NCI-H2227 (cell line): Measurements from ENCODE around the gene OR10G3.
"Not testable (repeated sequence)": the region's sequence is repeated elsewhere in the genome, so short reads cannot be mapped to it uniquely, and the experiment has no call there.

Source experiments
- DNase-seq: peaks from one replicate; lab custom pipeline; 2025; ENCODE audit not compliant: unreplicated experiment; lab: John Stamatoyannopoulos, UW

Gene OR10G3, protein sequence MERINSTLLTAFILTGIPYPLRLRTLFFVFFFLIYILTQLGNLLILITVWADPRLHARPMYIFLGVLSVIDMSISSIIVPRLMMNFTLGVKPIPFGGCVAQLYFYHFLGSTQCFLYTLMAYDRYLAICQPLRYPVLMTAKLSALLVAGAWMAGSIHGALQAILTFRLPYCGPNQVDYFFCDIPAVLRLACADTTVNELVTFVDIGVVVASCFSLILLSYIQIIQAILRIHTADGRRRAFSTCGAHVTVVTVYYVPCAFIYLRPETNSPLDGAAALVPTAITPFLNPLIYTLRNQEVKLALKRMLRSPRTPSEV

DNA sequence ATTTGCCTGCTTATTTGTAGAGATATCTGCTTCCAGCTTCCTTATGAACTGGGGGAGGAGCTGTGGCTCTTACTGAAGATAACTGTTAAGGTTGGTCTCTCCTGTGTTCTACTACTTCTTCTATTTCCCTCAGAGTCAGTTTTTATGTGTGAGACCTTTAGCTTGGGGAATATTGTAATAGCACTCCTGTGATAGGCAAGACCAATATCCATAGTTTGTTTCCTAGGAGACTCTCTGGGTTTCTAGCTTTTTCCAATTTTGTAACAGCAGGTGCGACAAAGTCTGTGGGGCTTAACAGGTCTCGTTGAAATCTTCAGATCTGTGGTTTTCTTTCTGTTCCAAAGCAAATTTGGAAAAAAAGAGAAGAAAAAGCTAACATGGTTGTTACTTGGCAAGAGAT is at the start of gene OR10G3:
OR10G3 (minus strand) TSS at position 101 of the 400 bp plus-strand sequence. CDS start 9,332 bp downstream, outside the sequence.
- DNase-seq = no peak

DNA sequence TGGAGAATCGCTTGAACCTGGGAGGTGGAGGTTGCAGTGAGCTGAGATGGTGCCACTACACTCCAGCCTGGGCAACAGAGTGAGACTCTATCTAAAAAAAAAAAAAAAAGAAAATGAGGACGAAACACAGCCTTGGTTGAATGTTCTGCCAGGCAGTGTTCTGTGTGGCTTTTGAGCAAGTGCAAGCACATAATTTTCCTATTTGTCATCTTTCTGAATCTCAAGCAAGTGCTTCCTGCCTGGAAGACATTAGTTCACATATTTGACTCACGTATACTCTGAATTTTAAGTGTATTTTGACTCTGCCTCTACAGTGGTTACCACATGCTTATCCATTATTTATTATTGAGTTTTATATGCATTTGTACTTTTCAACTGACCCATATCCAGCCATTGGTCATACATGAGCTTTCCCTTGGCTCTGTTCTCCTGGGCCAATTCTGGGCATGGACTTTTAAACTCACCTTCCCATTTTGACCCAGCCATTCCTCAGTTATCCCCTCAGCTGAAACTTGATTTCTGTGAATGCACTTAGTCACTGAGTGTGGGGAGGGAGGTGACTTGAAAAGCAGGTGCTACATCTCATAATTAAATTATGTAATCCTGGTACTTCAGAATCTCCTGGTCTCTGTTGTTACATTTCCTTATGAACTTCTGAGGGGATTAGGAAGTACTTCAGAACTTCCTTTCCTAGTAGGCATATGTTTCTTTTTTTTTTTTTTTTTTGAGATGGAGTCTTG is 46.8 kb upstream of the OR10G3 start:
- DNase-seq = no peak

GRCh38 chr14:21617614-21618013 is 37.7 kb upstream of the OR10G3 start:
- no peak for DNase-seq

GRCh38 chr14:21614240-21614639 is 34.4 kb upstream of the OR10G3 start:
- no peak for DNase-seq

- no peak for DNase-seq
Observed at GRCh38 chr14:21612324-21612723, 32.4 kb upstream of the OR10G3 start.

GRCh38 chr14:21602181-21602580 is 22.3 kb upstream of the OR10G3 start:
- not testable (repeated sequence) for DNase-seq

GRCh38 chr14:21589317-21589716 is 9.4 kb upstream of the OR10G3 start:
- no peak for DNase-seq

GRCh38 chr14:21575661-21576060 is 4.2 kb downstream of the OR10G3 start:
- no peak for DNase-seq

DNA sequence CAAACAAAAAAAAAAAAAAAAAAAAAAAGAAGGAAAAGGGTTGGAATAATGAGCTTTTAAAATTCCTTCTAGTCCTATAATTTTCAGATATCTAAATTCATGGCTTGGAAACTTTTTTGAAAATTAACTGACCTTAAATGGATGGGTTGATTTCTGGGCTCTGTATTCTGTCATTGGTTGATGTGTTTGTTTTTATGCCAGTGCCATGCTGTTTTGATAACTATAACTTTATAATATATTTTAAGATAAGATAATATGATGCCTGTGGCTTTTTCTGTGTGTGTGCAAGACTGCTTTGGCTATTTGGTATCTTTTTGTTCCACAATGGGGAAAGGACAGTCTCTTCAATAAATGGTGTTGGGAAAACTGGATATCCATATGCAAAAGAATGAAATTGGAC is 7.3 kb downstream of the OR10G3 start:
- DNase-seq = no peak

- DNase-seq = no peak
Observed at GRCh38 chr14:21558703-21559170, 21.1 kb downstream of the OR10G3 start.

DNA sequence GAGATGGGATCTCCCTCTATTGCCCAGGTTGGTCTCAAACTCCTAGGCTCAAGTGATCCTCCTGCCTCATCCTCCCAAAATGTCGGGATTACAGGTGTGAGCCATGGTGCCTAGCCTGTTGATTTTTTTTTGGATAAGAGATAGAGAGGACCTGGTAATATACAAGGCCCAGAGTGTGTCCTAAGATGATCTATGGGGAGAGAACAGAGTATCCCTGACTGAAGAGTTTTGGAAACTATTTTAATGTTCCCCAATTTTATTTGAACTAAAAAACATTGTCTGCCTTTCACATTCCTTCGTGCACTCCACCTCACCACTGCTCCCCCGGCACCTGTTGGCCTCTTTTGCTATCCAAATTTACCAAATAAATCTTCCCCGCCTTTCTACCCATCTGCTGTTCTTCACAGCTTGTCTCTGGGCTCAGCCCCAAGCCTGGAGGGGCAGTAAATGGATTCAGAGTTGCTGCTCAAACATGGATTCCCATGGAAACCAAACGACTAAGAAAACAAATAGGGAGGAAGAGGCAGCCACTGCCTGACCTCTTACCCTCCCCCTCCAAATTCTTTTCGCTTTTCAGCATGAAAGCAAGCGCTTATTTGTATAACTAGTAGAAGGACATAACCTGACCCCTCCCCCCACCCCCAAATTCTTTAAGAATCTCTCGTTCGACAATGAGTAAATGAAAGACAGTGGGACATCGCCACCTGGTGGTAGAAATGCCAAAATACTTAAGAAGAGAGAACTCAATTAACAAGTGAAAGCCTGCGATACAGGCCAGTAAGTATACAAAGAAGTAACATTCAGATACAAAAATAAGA is 22.6 kb downstream of the OR10G3 start:
- peak; percentile 90 for DNase-seq

- DNase-seq = no peak
Observed at GRCh38 chr14:21556378-21557083, 23.3 kb downstream of the OR10G3 start.

GRCh38 chr14:21553266-21553665 is 26.6 kb downstream of the OR10G3 start:
- DNase-seq = no peak

GRCh38 chr14:21544588-21544987 is 35.3 kb downstream of the OR10G3 start:
- DNase-seq = not testable (repeated sequence)

DNA sequence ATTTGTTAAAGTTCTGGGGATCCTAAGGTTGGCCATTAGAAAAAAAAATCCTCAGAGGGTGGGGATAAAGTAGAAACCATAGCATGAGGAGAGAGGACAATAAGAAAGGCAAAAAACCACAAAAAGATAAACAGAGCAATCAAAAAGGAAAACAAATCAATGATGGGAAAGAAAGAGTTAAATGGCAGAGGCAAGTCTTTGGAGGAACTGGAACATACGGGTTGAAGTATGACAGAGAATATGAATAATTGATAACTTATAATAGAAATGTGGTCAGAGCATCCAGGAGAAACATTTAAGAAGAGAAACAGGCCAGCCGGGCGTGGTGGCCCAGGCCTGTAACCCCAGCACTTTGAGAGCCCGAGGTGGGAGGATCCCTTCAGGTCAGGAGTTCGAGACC is 35.9 kb downstream of the OR10G3 start:
- DNase-seq = no peak

DNA sequence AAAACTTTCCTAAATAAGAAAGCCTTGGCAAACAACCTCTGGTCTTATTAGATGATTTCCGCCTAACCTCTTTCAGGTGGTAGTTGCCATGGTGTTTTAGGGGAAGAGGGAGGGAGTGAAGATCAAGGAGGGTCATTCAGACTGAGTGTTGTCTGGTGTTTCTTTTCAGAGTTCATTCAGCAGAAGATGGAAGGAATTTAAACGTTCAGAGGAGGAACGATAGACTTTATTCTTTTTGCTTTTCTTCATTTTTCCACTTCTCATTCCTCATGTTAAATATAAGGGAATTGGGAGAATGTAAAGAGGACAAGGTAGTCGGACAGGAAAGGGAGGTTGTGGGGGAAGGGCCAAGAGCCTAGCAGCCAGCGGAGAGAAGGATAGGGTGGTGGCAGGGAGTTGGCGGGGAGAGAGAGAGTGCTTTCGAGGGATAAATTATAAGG is 36.3 kb downstream of the OR10G3 start:
- DNase-seq = peak; percentile 36

GRCh38 chr14:21541413-21542074 is 38.3 kb downstream of the OR10G3 start:
- DNase-seq = no peak

DNA sequence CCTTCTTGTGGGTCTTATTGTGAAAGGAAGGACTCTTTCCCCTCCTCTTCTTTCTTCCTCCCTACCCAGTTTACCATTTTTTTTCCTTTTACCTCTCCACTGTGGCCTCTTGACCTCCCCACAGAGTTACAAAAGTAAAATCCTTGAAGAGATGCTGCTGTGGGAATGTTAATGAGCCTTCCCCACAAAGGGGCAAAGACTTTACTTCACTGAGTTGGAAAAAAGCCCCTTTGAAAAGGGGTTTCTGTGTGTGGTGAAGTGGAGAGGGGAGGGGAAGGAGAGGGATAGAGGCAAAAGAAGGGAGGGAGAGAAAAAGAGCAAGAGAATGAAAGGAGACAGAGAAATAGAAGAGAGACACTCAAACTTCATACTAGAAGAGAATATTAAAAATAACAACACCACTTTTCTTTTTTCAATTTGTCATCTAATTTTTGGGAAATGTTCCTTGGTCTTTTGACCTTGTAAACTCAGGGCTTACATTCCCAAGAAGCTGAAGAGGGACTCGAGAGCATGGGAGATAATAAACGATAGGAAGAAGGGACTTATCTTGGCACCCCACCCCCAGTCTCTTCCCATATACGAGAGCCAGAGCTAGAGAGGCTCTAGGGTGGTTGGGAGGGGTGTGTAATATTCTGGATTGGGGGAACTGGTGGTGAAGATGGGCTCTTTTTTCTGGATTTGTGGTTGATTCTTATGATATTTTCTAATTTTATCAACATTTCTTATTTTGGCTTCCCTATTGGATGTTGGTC is 40.5 kb downstream of the OR10G3 start:
- DNase-seq = no peak

- no peak for DNase-seq
Observed at GRCh38 chr14:21537090-21537424, 42.8 kb downstream of the OR10G3 start.
